ENCODE results near the gene EGFL6. TPM values are rescaled to one million over a fixed set of nuclear protein-coding genes. Genes with fewer than 3 reads are reported as not detected.

The EGFL6 gene, protein sequence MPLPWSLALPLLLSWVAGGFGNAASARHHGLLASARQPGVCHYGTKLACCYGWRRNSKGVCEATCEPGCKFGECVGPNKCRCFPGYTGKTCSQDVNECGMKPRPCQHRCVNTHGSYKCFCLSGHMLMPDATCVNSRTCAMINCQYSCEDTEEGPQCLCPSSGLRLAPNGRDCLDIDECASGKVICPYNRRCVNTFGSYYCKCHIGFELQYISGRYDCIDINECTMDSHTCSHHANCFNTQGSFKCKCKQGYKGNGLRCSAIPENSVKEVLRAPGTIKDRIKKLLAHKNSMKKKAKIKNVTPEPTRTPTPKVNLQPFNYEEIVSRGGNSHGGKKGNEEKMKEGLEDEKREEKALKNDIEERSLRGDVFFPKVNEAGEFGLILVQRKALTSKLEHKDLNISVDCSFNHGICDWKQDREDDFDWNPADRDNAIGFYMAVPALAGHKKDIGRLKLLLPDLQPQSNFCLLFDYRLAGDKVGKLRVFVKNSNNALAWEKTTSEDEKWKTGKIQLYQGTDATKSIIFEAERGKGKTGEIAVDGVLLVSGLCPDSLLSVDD
- not detected in 5 replicates for total RNA-seq (2022; extraction: Qiagen RNA extraction; ENCODE audit: low read depth)

DNA sequence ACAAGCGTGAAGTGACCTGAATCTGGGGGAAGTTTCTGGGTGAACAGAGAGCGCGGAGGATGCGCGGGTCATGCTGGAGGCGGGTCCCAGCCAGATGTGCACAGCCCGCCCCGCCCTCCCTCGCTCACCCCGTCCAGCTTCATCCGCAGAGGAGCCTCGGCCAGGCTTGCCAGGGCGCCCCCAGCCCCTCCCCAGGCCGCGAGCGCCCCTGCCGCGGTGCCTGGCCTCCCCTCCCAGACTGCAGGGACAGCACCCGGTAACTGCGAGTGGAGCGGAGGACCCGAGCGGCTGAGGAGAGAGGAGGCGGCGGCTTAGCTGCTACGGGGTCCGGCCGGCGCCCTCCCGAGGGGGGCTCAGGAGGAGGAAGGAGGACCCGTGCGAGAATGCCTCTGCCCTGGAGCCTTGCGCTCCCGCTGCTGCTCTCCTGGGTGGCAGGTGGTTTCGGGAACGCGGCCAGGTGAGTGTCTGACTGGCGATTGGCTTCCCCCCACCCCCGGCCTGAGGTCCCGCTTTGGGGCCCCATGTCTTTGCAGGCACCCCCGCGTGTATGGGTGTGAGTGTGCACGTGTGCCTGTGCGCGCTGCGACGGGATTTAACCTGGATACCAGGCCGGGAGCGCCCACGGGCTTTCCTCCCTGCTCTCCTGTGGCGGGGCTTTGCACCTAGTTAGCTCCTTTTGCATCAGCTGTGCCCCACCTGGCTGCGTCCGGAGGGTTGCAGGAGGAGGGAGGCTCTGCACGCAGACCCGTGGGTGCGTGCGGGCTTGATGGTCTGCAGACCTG, at the start of gene EGFL6:
Gene EGFL6 (plus strand): TSS at position 123 of the 782 bp plus-strand sequence. CDS start 261 bp downstream, at position 384.

DNA sequence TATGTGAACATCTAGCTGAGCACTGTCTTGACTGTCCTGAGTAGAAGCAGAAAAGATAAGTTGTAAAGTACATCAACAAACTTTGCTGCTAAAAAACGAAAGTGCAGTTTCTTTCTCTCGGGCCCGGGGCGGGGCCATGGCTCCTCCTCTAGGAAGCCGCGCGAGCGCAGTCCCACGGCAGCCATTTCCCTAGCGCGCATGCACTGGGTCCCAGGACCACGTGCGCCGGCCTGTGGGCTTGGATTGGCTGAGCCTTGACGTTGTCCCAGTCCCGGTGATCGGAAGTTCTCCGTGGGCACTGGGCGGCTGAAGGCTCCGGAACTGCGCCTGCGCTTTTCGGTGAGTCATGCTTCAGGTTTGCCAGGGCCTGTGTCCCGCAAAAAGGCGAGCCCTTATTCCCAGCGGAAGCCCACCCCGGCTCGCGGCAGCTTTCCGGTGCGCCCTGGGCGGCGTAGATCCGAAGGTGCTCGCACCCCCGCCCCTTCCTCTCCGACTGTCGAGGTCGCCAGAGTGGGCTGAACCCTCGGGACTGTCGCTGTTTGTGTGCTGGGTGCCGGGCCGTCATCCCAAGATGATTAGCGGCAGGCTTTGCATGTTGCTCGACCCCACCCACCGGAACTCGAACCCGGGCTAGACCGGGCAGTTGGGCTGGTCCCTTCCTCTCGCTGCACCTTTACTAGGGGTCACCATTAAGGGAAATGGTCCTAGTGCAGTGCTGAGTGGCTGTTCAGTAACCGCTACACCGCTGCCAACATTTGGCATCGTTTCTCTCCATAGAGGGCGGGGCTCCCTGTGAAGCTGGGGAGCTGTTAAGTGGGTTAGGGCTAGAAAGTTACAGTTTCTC, 83.7 kb downstream of the EGFL6 start, which contains the start of gene TCEANC:
Gene TCEANC (plus strand): TSS at position 292 of the 844 bp plus-strand sequence. CDS start 9,368 bp downstream, outside the sequence.

Other genes with a start within 250 kb of the EGFL6 start
- not detected in 5 replicates for gene ATXN3L, start 249.5 kb upstream of the EGFL6 start, total RNA-seq (2022; extraction: Qiagen RNA extraction; ENCODE audit: low read depth)
- 0.53 to 0.80 TPM (median 0.73 TPM) in 5 replicates for gene TCEANC, start 83.5 kb downstream of the EGFL6 start, total RNA-seq (2022; extraction: Qiagen RNA extraction; ENCODE audit: low read depth)
- 30.2 to 33.7 TPM (median 33.6 TPM) in 5 replicates for gene RAB9A, start 119.5 kb downstream of the EGFL6 start, total RNA-seq (2022; extraction: Qiagen RNA extraction; ENCODE audit: low read depth)
- gene TRAPPC2, start 165.0 kb downstream of the EGFL6 start, total RNA-seq (2022; extraction: Qiagen RNA extraction; ENCODE audit: low read depth): 7.5 to 10.3 TPM (median 8.1 TPM) in 5 replicates
- gene OFD1, start 165.1 kb downstream of the EGFL6 start, total RNA-seq (2022; extraction: Qiagen RNA extraction; ENCODE audit: low read depth): 11.1 to 14.3 TPM (median 13.0 TPM) in 5 replicates
- gene GPM6B, start 247.5 kb downstream of the EGFL6 start, total RNA-seq (2022; extraction: Qiagen RNA extraction; ENCODE audit: low read depth): 0.03 to 0.30 TPM in 2 of 5 replicates, not detected in the others

Measured in A549 treated with RU486 at 1 μM for 4 hours (cell line).